ENCODE measurements around the gene PCDH9.
"Not testable (repeated sequence)": the region's sequence is repeated elsewhere in the genome, so short reads cannot be mapped to it uniquely, and the experiment has no call there.

Gene PCDH9

DNA sequence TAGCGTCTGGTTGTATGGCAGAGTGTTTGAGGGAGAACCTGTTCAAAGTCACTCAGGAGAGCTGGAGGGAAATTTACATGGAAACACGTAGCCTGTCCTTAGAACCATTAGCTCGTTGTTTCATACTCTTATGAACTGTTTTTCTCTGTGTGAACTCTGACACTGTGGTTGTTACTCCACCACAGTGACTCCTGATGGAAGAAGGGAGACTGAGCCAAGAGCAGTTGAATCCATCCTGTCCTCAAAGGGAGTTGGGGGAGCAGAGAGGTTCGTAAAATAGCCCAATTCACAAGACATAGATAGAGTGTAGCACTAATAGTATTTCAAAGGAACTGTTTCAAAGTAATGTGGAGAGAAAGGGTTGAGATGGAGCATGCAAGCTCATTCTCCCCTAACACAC lies 964.8 kb downstream of the PCDH9 start:
- DNase-seq (ENCODE audit: low read depth), result no peak

DNA sequence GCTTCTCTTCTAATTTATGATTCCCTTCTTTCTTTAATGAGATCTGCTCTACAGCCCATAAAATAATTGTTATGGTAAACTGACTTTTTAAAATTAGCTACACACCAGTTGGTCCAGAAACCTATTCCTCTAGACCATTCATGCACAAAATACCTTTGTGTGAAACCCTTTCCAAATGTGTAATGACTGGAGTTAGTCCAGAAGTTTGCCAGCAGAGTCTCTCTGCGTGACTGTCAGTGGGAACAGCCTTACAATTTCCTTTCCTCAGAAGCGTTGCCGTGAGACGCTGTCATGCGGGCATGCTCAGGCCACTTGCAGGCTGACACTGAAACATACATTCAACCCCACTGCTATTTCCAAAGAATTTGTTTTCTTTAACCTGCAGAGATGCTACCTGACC lies 965.2 kb downstream of the PCDH9 start:
- DNase-seq (ENCODE audit: low read depth), result no peak

DNA sequence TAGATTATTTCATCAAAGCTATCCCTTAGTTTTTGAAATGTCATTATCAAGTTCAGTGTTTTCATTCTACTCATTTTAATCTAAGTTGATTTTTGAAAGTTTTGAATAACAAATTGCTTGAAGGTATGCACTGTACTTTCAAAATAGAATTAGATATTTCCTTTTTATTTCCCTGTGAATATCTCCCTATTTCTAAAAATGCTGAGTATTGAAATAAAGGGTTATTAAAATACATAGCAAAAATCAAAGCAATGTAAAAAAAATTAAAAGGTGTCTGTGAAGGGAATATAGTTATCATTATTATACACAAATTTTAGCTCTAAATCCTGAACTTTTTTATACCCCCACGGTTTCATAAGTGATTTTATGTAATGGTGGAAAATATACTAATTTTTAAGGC lies 967.8 kb downstream of the PCDH9 start:
- no peak for DNase-seq (ENCODE audit: low read depth)

DNA sequence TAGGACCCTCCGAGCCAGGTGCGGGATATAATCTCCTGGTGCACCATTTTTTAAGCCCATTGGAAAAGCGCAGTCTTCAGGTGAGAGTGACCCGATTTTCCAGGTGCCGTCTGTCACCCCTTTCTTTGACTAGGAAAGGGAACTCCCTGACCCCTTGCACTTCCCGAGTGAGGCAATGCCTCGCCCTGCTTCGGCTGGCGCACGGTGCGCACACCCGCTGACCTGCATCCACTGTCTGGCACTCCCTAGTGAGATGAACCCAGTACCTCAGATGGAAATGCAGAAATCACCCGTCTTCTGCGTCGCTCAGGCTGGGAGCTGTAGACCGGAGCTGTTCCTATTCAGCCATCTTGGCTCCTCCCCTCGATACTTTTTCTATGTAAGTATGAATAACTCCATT lies 970.7 kb downstream of the PCDH9 start:
- not testable (repeated sequence) for DNase-seq (ENCODE audit: low read depth)

Measured in HS-27A (cell line).